ENCODE data around the gene UBE3B. TPM values are rescaled to one million over a fixed set of nuclear protein-coding genes. Genes with fewer than 3 reads are reported as not detected.

The UBE3B gene
- total RNA-seq, 1 experiment from 2014 or later = 29.3 TPM

DNA sequence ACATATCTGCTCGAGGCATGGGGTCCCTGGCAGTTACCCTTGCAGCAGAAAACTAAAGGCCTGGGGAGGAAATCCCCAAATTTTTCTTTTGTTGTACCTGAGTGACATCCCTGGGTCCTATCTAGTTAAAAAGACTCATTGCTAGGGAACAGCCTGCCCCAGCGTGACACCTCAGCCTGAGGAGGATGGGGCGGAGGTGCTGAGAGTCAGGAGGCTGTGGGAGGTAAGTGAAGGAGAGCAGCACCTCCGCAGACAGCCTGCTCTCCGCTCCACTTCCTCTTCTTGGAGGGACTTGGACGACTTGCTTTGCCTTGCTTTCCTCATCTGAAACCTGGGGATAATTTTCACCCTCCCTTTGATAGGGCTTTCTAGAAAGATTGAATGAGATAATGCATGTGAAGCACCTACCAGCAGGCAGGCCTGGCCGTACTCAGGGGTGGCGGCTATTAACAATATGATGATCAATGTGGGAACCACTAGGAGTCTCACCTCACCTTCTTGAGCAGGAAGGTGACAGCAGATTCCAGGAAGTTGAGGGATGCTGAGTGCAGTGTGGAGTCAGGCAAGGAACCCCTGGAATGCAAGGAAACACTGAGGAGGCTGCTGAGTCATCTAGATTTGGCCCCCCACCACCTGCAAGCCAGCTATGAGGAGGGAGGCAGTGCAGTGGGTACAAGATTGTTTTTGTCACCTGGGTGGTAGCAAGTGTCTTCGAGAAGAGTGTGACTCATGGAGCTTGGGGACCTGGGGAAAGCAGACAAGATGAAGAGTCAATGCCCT lies 23.2 kb downstream of the UBE3B start (continued):
- TF ChIP-seq, protein P1, sequence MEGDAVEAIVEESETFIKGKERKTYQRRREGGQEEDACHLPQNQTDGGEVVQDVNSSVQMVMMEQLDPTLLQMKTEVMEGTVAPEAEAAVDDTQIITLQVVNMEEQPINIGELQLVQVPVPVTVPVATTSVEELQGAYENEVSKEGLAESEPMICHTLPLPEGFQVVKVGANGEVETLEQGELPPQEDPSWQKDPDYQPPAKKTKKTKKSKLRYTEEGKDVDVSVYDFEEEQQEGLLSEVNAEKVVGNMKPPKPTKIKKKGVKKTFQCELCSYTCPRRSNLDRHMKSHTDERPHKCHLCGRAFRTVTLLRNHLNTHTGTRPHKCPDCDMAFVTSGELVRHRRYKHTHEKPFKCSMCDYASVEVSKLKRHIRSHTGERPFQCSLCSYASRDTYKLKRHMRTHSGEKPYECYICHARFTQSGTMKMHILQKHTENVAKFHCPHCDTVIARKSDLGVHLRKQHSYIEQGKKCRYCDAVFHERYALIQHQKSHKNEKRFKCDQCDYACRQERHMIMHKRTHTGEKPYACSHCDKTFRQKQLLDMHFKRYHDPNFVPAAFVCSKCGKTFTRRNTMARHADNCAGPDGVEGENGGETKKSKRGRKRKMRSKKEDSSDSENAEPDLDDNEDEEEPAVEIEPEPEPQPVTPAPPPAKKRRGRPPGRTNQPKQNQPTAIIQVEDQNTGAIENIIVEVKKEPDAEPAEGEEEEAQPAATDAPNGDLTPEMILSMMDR (IDR thresholded peaks at IDR 0.05) = no peak
- TF ChIP-seq MLX (CRISPR knock-in tag; IDR thresholded peaks at IDR 0.05) (no peak), NFE2L1 (CRISPR knock-in tag; IDR thresholded peaks at IDR 0.05) (no peak), ZNF671 (CRISPR knock-in tag; IDR thresholded peaks at IDR 0.05) (no peak)

- Mint-ChIP-seq H3K36me3 (peaks cover 57% of the 10 kb centered on the region), H3K27me3 (ENCODE audit: low read depth) (no peaks in the 10 kb centered on the region), H3K4me1 (no peaks in the 10 kb centered on the region), H3K4me3 (no peak overlapping the region), H3K27ac (no peak overlapping the region), H3K9me3 (peaks cover 4% of the 10 kb centered on the region)
- ChIA-PET POLR2A (no interaction called here), CTCF (interaction anchor here (1.2 kb wide), 1 partner anchor 17 kb away, joined by 5 read pairs; no protein-coding TSS in a partner anchor)
- DNase-seq (ENCODE audit: low spot score) (no peak), ATAC-seq (no peak)
- TF ChIP-seq ZNF396 (CRISPR knock-in tag; IDR thresholded peaks at IDR 0.05; ENCODE audit: borderline replicate concordance) (no peak), FOXJ3 (CRISPR knock-in tag; IDR thresholded peaks at IDR 0.05; ENCODE audit: borderline replicate concordance) (no peak), MLX (CRISPR knock-in tag; IDR thresholded peaks at IDR 0.05) (no peak), CDX4 (CRISPR knock-in tag; IDR thresholded peaks at IDR 0.05; ENCODE audit: borderline replicate concordance) (no peak), TP53 (CRISPR knock-in tag; IDR thresholded peaks at IDR 0.05) (no peak), MYBL2 (CRISPR knock-in tag; IDR thresholded peaks at IDR 0.05) (no peak), SOX15 (CRISPR knock-in tag; IDR thresholded peaks at IDR 0.05) (no peak), ZNF138 (CRISPR knock-in tag; conservative IDR thresholded peaks at IDR 0.05) (no peak), USF2 (CRISPR knock-in tag; IDR thresholded peaks at IDR 0.05) (no peak)
- TF ChIP-seq, protein P2, sequence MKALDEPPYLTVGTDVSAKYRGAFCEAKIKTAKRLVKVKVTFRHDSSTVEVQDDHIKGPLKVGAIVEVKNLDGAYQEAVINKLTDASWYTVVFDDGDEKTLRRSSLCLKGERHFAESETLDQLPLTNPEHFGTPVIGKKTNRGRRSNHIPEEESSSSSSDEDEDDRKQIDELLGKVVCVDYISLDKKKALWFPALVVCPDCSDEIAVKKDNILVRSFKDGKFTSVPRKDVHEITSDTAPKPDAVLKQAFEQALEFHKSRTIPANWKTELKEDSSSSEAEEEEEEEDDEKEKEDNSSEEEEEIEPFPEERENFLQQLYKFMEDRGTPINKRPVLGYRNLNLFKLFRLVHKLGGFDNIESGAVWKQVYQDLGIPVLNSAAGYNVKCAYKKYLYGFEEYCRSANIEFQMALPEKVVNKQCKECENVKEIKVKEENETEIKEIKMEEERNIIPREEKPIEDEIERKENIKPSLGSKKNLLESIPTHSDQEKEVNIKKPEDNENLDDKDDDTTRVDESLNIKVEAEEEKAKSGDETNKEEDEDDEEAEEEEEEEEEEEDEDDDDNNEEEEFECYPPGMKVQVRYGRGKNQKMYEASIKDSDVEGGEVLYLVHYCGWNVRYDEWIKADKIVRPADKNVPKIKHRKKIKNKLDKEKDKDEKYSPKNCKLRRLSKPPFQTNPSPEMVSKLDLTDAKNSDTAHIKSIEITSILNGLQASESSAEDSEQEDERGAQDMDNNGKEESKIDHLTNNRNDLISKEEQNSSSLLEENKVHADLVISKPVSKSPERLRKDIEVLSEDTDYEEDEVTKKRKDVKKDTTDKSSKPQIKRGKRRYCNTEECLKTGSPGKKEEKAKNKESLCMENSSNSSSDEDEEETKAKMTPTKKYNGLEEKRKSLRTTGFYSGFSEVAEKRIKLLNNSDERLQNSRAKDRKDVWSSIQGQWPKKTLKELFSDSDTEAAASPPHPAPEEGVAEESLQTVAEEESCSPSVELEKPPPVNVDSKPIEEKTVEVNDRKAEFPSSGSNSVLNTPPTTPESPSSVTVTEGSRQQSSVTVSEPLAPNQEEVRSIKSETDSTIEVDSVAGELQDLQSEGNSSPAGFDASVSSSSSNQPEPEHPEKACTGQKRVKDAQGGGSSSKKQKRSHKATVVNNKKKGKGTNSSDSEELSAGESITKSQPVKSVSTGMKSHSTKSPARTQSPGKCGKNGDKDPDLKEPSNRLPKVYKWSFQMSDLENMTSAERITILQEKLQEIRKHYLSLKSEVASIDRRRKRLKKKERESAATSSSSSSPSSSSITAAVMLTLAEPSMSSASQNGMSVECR (CRISPR knock-in tag; IDR thresholded peaks at IDR 0.05; ENCODE audit: borderline replicate concordance) = no peak
- TF ChIP-seq, protein P3, sequence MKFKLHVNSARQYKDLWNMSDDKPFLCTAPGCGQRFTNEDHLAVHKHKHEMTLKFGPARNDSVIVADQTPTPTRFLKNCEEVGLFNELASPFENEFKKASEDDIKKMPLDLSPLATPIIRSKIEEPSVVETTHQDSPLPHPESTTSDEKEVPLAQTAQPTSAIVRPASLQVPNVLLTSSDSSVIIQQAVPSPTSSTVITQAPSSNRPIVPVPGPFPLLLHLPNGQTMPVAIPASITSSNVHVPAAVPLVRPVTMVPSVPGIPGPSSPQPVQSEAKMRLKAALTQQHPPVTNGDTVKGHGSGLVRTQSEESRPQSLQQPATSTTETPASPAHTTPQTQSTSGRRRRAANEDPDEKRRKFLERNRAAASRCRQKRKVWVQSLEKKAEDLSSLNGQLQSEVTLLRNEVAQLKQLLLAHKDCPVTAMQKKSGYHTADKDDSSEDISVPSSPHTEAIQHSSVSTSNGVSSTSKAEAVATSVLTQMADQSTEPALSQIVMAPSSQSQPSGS (CRISPR knock-in tag; IDR thresholded peaks at IDR 0.05; ENCODE audit: borderline replicate concordance, low read depth) = no peak
- TF ChIP-seq, protein P4, sequence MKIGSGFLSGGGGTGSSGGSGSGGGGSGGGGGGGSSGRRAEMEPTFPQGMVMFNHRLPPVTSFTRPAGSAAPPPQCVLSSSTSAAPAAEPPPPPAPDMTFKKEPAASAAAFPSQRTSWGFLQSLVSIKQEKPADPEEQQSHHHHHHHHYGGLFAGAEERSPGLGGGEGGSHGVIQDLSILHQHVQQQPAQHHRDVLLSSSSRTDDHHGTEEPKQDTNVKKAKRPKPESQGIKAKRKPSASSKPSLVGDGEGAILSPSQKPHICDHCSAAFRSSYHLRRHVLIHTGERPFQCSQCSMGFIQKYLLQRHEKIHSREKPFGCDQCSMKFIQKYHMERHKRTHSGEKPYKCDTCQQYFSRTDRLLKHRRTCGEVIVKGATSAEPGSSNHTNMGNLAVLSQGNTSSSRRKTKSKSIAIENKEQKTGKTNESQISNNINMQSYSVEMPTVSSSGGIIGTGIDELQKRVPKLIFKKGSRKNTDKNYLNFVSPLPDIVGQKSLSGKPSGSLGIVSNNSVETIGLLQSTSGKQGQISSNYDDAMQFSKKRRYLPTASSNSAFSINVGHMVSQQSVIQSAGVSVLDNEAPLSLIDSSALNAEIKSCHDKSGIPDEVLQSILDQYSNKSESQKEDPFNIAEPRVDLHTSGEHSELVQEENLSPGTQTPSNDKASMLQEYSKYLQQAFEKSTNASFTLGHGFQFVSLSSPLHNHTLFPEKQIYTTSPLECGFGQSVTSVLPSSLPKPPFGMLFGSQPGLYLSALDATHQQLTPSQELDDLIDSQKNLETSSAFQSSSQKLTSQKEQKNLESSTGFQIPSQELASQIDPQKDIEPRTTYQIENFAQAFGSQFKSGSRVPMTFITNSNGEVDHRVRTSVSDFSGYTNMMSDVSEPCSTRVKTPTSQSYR (CRISPR knock-in tag; IDR thresholded peaks at IDR 0.05) = no peak
- TF ChIP-seq, protein P1 (IDR thresholded peaks at IDR 0.05) = no peak
- TF ChIP-seq, protein P5, sequence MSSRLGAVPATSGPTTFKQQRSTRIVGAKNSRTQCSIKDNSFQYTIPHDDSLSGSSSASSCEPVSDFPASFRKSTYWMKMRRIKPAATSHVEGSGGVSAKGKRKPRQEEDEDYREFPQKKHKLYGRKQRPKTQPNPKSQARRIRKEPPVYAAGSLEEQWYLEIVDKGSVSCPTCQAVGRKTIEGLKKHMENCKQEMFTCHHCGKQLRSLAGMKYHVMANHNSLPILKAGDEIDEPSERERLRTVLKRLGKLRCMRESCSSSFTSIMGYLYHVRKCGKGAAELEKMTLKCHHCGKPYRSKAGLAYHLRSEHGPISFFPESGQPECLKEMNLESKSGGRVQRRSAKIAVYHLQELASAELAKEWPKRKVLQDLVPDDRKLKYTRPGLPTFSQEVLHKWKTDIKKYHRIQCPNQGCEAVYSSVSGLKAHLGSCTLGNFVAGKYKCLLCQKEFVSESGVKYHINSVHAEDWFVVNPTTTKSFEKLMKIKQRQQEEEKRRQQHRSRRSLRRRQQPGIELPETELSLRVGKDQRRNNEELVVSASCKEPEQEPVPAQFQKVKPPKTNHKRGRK (CRISPR knock-in tag; IDR thresholded peaks at IDR 0.05; ENCODE audit: borderline replicate concordance) = no peak
Measured at GRCh38 chr12:109501299-109501698, 23.9 kb downstream of the UBE3B start.
